ENCODE measurements around the gene MRM3.
"Not testable (repeated sequence)": the region's sequence is repeated elsewhere in the genome, so short reads cannot be mapped to it uniquely, and the experiment has no call there.

Gene MRM3

DNA sequence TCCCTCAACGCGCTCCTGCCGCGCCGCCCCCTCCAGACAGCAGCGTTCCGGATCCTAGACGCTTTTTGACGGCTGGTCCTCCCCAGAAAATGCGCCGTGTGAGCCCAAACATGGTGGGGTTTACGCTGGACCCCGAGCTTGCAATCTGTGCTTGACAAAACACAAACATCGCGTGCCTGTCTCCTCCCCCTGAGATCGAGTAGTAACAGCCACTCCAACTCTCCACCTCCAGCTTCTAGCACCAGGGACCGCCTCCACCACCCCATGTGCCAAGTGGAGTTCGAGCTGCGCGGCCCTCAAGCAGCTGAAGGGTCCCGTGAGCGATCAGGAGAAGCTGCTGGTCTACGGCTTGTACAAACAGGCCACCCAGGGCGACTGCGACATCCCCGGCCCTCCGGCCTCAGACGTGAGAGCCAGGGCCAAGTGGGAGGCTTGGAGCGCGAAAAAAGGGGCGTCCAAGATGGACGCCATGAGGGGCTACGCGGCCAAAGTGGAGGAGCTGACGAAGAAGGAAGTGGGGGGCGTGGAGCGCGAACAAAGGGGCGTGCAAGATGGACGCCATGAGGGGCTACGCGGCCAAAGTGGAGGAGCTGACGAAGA is 29.4 kb upstream of the MRM3 start:
- Histone ChIP-seq H3F3A (ENCODE audit: insufficient read depth) (peaks cover 20% of the 10 kb centered on the region), H3K9ac (ENCODE audit: low read length) (peak overlapping the region; percentile 98), H3K9me3 (ENCODE audit: insufficient read depth, low read length) (no peaks in the 10 kb centered on the region), H3K27ac (ENCODE audit: low read depth, low read length) (peak overlapping the region; percentile 64), H4K20me1 (ENCODE audit: low read depth, low read length) (peaks cover 2% of the 10 kb centered on the region; the same call in 1 of the 2 replicates), H3K4me3 (ENCODE audit: insufficient read depth, low read length, poor library complexity, severe bottlenecking) (peak overlapping the region; percentile 91), H3K27me3 (ENCODE audit: low read length) (no peaks in the 10 kb centered on the region), H3K9me2 (replicated peaks; ENCODE audit: insufficient read depth, low read length) (no peaks in the 10 kb centered on the region), H3K79me2 (ENCODE audit: insufficient read depth, low read length) (peaks cover 38% of the 10 kb centered on the region), H3K36me3 (ENCODE audit: low read length) (no peaks in the 10 kb centered on the region), H3K4me2 (ENCODE audit: low read depth, low read length, poor library complexity, severe bottlenecking) (peak overlapping the region; percentile 95), H2AFZ (ENCODE audit: low read depth, low read length, severe bottlenecking) (peak overlapping the region; percentile 95)
- TF ChIP-seq EZH2phosphoT487 (conservative IDR thresholded peaks at IDR 0.05; ENCODE audit: low read length) = no peak
- TF ChIP-seq, protein P1, sequence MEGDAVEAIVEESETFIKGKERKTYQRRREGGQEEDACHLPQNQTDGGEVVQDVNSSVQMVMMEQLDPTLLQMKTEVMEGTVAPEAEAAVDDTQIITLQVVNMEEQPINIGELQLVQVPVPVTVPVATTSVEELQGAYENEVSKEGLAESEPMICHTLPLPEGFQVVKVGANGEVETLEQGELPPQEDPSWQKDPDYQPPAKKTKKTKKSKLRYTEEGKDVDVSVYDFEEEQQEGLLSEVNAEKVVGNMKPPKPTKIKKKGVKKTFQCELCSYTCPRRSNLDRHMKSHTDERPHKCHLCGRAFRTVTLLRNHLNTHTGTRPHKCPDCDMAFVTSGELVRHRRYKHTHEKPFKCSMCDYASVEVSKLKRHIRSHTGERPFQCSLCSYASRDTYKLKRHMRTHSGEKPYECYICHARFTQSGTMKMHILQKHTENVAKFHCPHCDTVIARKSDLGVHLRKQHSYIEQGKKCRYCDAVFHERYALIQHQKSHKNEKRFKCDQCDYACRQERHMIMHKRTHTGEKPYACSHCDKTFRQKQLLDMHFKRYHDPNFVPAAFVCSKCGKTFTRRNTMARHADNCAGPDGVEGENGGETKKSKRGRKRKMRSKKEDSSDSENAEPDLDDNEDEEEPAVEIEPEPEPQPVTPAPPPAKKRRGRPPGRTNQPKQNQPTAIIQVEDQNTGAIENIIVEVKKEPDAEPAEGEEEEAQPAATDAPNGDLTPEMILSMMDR (IDR thresholded peaks at IDR 0.05; ENCODE audit: insufficient read depth, low read length, poor library complexity, severe bottlenecking) = no peak

DNA sequence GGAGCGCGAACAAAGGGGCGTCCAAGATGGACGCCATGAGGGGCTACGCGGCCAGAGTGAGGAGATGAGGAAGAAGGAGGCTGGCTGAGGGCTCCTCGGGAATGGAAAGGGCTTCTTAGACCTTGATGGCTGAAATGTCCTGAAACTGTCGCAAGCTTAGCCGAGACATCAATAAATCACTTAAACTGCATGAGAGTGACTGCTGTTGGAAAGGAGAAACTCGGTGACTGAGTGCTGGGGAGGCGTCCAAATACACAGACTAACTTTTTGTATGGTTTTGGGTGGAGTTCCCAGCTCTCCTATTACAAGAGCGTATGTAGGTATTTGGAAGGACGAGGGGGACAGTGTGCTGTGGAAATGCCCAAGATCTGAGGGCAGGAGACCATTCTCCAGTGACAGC is 28.7 kb upstream of the MRM3 start:
- no peak overlapping the region for H2AFZ ChIP-seq (ENCODE audit: low read depth, low read length, severe bottlenecking)
- no peaks in the 10 kb centered on the region for H3K9me2 ChIP-seq (replicated peaks; ENCODE audit: insufficient read depth, low read length)
- H3F3A ChIP-seq (ENCODE audit: insufficient read depth) = peaks cover 20% of the 10 kb centered on the region
- H3K27ac ChIP-seq (ENCODE audit: low read depth, low read length) = no peak overlapping the region
- no peak overlapping the region for H3K4me2 ChIP-seq (ENCODE audit: low read depth, low read length, poor library complexity, severe bottlenecking)
- H3K36me3 ChIP-seq (ENCODE audit: low read length) = no peaks in the 10 kb centered on the region
- H3K9me3 ChIP-seq (ENCODE audit: insufficient read depth, low read length) = no peaks in the 10 kb centered on the region
- H3K9ac ChIP-seq (ENCODE audit: low read length) = no peak overlapping the region
- no peak overlapping the region for H3K4me3 ChIP-seq (ENCODE audit: insufficient read depth, low read length, poor library complexity, severe bottlenecking)
- TF ChIP-seq EZH2phosphoT487 (conservative IDR thresholded peaks at IDR 0.05; ENCODE audit: low read length) = no peak
- TF ChIP-seq, protein P1 (IDR thresholded peaks at IDR 0.05; ENCODE audit: insufficient read depth, low read length, poor library complexity, severe bottlenecking) = no peak
- H4K20me1 ChIP-seq (ENCODE audit: low read depth, low read length) = peaks cover 2% of the 10 kb centered on the region; the same call in 1 of the 2 replicates
- no peaks in the 10 kb centered on the region for H3K27me3 ChIP-seq (ENCODE audit: low read length)
- peaks cover 31% of the 10 kb centered on the region for H3K79me2 ChIP-seq (ENCODE audit: insufficient read depth, low read length)

DNA sequence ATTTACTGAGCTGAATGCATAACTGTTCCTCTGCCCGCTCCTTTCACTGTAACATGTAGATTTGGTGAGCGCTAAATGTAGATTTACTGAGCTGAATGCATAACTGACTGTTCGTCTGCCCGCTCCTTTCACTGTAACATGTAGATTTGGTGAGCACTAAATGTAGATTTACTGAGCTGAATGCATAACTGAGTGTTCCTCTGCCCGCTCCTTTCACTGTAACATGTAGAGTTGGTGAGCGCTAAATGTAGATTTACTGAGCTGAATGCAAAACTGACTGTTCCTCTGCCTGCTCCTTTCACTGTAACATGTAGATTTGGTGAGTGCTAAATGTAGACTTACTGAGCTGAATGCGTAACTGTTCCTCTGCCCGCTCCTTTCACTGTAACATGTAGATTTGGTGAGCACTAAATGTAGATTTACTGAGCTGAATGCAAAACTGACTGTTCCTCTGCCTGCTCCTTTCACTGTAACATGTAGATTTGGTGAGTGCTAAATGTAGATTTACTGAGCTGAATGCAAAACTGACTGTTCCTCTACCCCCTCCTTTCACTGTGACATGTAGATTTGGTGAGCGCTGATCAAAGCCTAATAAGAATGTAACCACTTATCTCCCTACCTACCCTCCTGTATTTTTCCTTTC is 26.7 kb upstream of the MRM3 start:
- H3K27ac ChIP-seq (ENCODE audit: low read depth, low read length); H3K36me3 ChIP-seq (ENCODE audit: low read length); H3K9ac ChIP-seq (ENCODE audit: low read length); H3K4me3 ChIP-seq (ENCODE audit: insufficient read depth, low read length, poor library complexity, severe bottlenecking); H2AFZ ChIP-seq (ENCODE audit: low read depth, low read length, severe bottlenecking); H3K27me3 ChIP-seq (ENCODE audit: low read length); H3K9me2 ChIP-seq (replicated peaks; ENCODE audit: insufficient read depth, low read length); H3K4me2 ChIP-seq (ENCODE audit: low read depth, low read length, poor library complexity, severe bottlenecking); H4K20me1 ChIP-seq (ENCODE audit: low read depth, low read length); H3K9me3 ChIP-seq (ENCODE audit: insufficient read depth, low read length): not testable (repeated sequence)
- peaks cover 23% of the 10 kb centered on the region for H3F3A ChIP-seq (ENCODE audit: insufficient read depth)
- peaks cover 16% of the 10 kb centered on the region for H3K79me2 ChIP-seq (ENCODE audit: insufficient read depth, low read length)

DNA sequence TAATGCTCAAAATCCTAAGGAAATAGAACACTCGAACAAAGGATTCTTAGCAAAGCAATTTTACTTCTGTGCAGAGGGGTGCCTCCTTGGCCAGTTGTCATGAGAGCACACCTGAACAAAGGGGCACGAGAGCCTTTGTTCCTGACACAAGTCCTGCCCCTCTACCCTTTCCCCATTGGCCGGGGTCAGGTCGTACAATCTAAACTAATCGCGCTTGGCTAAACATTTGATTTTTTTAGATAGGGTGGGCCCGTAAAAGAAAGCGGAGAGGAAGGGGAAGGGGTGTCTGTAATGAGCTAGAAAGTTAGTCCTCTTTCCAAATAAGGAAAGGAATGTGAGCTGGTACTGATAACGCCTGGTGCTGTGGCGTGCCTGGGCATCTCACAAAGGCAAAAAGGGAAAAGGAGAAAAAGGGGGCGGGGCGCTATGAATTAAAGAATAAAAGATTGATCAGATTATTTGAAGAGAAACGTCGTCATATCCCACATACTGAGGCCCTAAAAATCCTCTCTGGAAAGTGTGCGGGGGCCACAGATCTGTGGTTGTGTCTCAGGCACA is 26.1 kb upstream of the MRM3 start:
- not testable (repeated sequence) for H3K9me3 ChIP-seq (ENCODE audit: insufficient read depth, low read length); H3K27ac ChIP-seq (ENCODE audit: low read depth, low read length); H3K9ac ChIP-seq (ENCODE audit: low read length); H3K79me2 ChIP-seq (ENCODE audit: insufficient read depth, low read length); H3K9me2 ChIP-seq (replicated peaks; ENCODE audit: insufficient read depth, low read length); H3K4me3 ChIP-seq (ENCODE audit: insufficient read depth, low read length, poor library complexity, severe bottlenecking); H2AFZ ChIP-seq (ENCODE audit: low read depth, low read length, severe bottlenecking); H4K20me1 ChIP-seq (ENCODE audit: low read depth, low read length); H3K4me2 ChIP-seq (ENCODE audit: low read depth, low read length, poor library complexity, severe bottlenecking); H3K27me3 ChIP-seq (ENCODE audit: low read length)
- peaks cover 23% of the 10 kb centered on the region for H3F3A ChIP-seq (ENCODE audit: insufficient read depth)
- peaks cover 13% of the 10 kb centered on the region; the same call in 1 of the 2 replicates for H3K36me3 ChIP-seq (ENCODE audit: low read length)

All from SU-DHL-6 (cell line).